WTC11 (cell line): ENCODE measurements around the gene ASB4. TPM values are rescaled to one million over a fixed set of nuclear protein-coding genes. Genes with fewer than 3 reads are reported as not detected.

Experiments
- ATAC-seq: fragments of 200-7000 bp; cut with Tn5 transposase; 2 replicates; pipeline ENCODE4 v1.10.0; 2021; ENCODE audit warnings: mild to moderate bottlenecking, moderate library complexity
- CTCF ChIA-PET: fragments of 300-600 bp; sonication (Branson Sonifier 250); formaldehyde crosslinking; loops from one replicate; lab custom pipeline; 2021; ENCODE audit warnings: antibody characterized with exemption; lab: Charles Lee
- POLR2A ChIA-PET: fragments of 350-600 bp; sonication (Branson Sonifier 250); formaldehyde crosslinking; loops from one replicate; lab custom pipeline; 2021; ENCODE audit warnings: antibody characterized with exemption; lab: Charles Lee
- DNase-seq: peaks from one replicate; pipeline ENCODE4 v3.0.0; 2021; ENCODE audit warnings: low spot score
- H3K27ac Mint-ChIP-seq: 2 replicates; pipeline ENCODE4 v1.8.0; 2021; ENCODE audit warnings: mixed read lengths
- H3K27me3 Mint-ChIP-seq: 2 replicates; pipeline ENCODE4 v1.8.0; 2021; ENCODE audit warnings: low read depth, mild to moderate bottlenecking, moderate library complexity, mixed read lengths
- H3K36me3 Mint-ChIP-seq: 2 replicates; pipeline ENCODE4 v1.8.0; 2021; ENCODE audit warnings: mixed read lengths
- H3K4me1 Mint-ChIP-seq: 2 replicates; pipeline ENCODE4 v1.8.0; 2022; ENCODE audit warnings: mixed read lengths
- H3K4me3 Mint-ChIP-seq: 2 replicates; pipeline ENCODE4 v1.8.0; 2021; ENCODE audit warnings: mild to moderate bottlenecking, moderate library complexity, mixed read lengths
- H3K9me3 Mint-ChIP-seq: 2 replicates; pipeline ENCODE4 v1.8.0; 2021; ENCODE audit warnings: mixed read lengths
- ARID4B ChIP-seq: sonication (generic); formaldehyde crosslinking; IDR thresholded peaks from 2 replicates; pipeline ENCODE4 v1.8.0; 2023; ENCODE audit warnings: missing genetic modification reagents, mild to moderate bottlenecking, borderline replicate concordance
- ATF2 ChIP-seq: sonication (generic); formaldehyde crosslinking; IDR thresholded peaks from 2 replicates; pipeline ENCODE4 v1.8.1; 2022; ENCODE audit warnings: low read depth, missing genetic modification reagents, borderline replicate concordance
- E2F4 ChIP-seq: sonication (generic); formaldehyde crosslinking; IDR thresholded peaks from 2 replicates; pipeline ENCODE4 v1.8.1; 2022; ENCODE audit warnings: low read depth, mild to moderate bottlenecking, moderate library complexity, missing genetic modification reagents, borderline replicate concordance
- ERG ChIP-seq: fragments of 250-450 bp; sonication (Bioruptor Pico); IDR thresholded peaks from 2 replicates; pipeline ENCODE4 v1.8.0; 2021; ENCODE audit warnings: mild to moderate bottlenecking
- FOXP1 ChIP-seq: sonication (generic); formaldehyde crosslinking; IDR thresholded peaks from 2 replicates; pipeline ENCODE4 v1.8.0; 2022; ENCODE audit warnings: missing genetic modification reagents, mild to moderate bottlenecking, moderate library complexity, borderline replicate concordance
- MLX ChIP-seq: sonication (generic); formaldehyde crosslinking; IDR thresholded peaks from 2 replicates; pipeline ENCODE4 v1.8.1; 2023; ENCODE audit warnings: mild to moderate bottlenecking, missing genetic modification reagents, moderate library complexity
- MXD4 ChIP-seq: fragments of 250-450 bp; sonication (Bioruptor Pico); IDR thresholded peaks from 2 replicates; pipeline ENCODE4 v1.8.0; 2021; ENCODE audit warnings: mild to moderate bottlenecking, moderate library complexity, borderline replicate concordance
- PRDM15 ChIP-seq: sonication (generic); formaldehyde crosslinking; IDR thresholded peaks from 2 replicates; pipeline ENCODE4 v1.8.0; 2022; ENCODE audit warnings: missing genetic modification reagents
- PREB ChIP-seq: sonication (generic); formaldehyde crosslinking; IDR thresholded peaks from 2 replicates; pipeline ENCODE4 v1.8.1; 2022; ENCODE audit warnings: mild to moderate bottlenecking, missing genetic modification reagents, moderate library complexity, borderline replicate concordance
- SP1 ChIP-seq: sonication (generic); formaldehyde crosslinking; conservative IDR thresholded peaks from 2 replicates; pipeline ENCODE4 v1.8.1; 2022; ENCODE audit warnings: missing genetic modification reagents
- USF2 ChIP-seq: sonication (generic); formaldehyde crosslinking; IDR thresholded peaks from 2 replicates; pipeline ENCODE4 v1.8.1; 2023; ENCODE audit warnings: mild to moderate bottlenecking, missing genetic modification reagents, moderate library complexity
- ZBTB43 ChIP-seq: sonication (generic); formaldehyde crosslinking; IDR thresholded peaks from 2 replicates; pipeline ENCODE4 v1.8.1; 2023; ENCODE audit warnings: mild to moderate bottlenecking, missing genetic modification reagents
- ZNF219 ChIP-seq: sonication (generic); formaldehyde crosslinking; IDR thresholded peaks from 2 replicates; pipeline ENCODE4 v1.8.0; 2023; ENCODE audit warnings: missing genetic modification reagents, mild to moderate bottlenecking, borderline replicate concordance
- ZNF263 ChIP-seq: sonication (generic); formaldehyde crosslinking; IDR thresholded peaks from 2 replicates; pipeline ENCODE4 v1.8.1; 2022; ENCODE audit warnings: low read depth, mild to moderate bottlenecking, moderate library complexity, missing genetic modification reagents
- ZNF396 ChIP-seq: fragments of 250-450 bp; sonication (Bioruptor Pico); IDR thresholded peaks from 2 replicates; pipeline ENCODE4 v1.8.0; 2021; ENCODE audit warnings: mild to moderate bottlenecking, moderate library complexity, borderline replicate concordance
- ZNF423 ChIP-seq: fragments of 250-450 bp; sonication (Bioruptor Pico); IDR thresholded peaks from 2 replicates; pipeline ENCODE4 v2.1.2; 2022; ENCODE audit warnings: mild to moderate bottlenecking, moderate library complexity
- ZNF512 ChIP-seq: sonication (generic); formaldehyde crosslinking; IDR thresholded peaks from 2 replicates; pipeline ENCODE4 v1.8.1; 2022; ENCODE audit warnings: missing genetic modification reagents, borderline replicate concordance
- total RNA-seq: library from RNA; stranded (reverse); gene quantifications from 3 replicates; pipeline ENCODE4 v1.2.3, GENCODE V29; 2021

ASB4 gene
- total RNA-seq, 1 experiment from 2014 or later: not detected

- H3K27ac Mint-ChIP-seq: no peak overlapping the region
- no peaks in the 10 kb centered on the region for H3K9me3 Mint-ChIP-seq
- no peaks in the 10 kb centered on the region for H3K27me3 Mint-ChIP-seq
- no peak overlapping the region for H3K4me3 Mint-ChIP-seq
- CTCF ChIA-PET: no interaction called here
- POLR2A ChIA-PET: no interaction called here
- ATAC-seq (no peak), DNase-seq (no peak)
- H3K4me1 Mint-ChIP-seq: no peaks in the 10 kb centered on the region
- H3K36me3 Mint-ChIP-seq: no peaks in the 10 kb centered on the region
- TF ChIP-seq USF2 (CRISPR knock-in tag) (no peak), ERG (CRISPR knock-in tag) (no peak), SP1 (CRISPR knock-in tag) (no peak), MXD4 (CRISPR knock-in tag) (no peak), ZNF219 (no peak), ARID4B (CRISPR knock-in tag) (no peak), ZNF396 (CRISPR knock-in tag) (no peak), PREB (CRISPR knock-in tag) (no peak), ZNF263 (CRISPR knock-in tag) (no peak), ZNF423 (CRISPR knock-in tag) (no peak), FOXP1 (CRISPR knock-in tag) (no peak), ZNF512 (CRISPR knock-in tag) (no peak), PRDM15 (CRISPR knock-in tag) (no peak), ATF2 (CRISPR knock-in tag) (no peak), E2F4 (CRISPR knock-in tag) (no peak), MLX (CRISPR knock-in tag) (no peak), ZBTB43 (no peak)
These were observed 97.0 kb downstream of the ASB4 start for GRCh38 chr7:95582578-95583293.
